ENCODE results near the gene NDFIP2.

Gene NDFIP2, protein sequence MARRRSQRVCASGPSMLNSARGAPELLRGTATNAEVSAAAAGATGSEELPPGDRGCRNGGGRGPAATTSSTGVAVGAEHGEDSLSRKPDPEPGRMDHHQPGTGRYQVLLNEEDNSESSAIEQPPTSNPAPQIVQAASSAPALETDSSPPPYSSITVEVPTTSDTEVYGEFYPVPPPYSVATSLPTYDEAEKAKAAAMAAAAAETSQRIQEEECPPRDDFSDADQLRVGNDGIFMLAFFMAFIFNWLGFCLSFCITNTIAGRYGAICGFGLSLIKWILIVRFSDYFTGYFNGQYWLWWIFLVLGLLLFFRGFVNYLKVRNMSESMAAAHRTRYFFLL

DNA sequence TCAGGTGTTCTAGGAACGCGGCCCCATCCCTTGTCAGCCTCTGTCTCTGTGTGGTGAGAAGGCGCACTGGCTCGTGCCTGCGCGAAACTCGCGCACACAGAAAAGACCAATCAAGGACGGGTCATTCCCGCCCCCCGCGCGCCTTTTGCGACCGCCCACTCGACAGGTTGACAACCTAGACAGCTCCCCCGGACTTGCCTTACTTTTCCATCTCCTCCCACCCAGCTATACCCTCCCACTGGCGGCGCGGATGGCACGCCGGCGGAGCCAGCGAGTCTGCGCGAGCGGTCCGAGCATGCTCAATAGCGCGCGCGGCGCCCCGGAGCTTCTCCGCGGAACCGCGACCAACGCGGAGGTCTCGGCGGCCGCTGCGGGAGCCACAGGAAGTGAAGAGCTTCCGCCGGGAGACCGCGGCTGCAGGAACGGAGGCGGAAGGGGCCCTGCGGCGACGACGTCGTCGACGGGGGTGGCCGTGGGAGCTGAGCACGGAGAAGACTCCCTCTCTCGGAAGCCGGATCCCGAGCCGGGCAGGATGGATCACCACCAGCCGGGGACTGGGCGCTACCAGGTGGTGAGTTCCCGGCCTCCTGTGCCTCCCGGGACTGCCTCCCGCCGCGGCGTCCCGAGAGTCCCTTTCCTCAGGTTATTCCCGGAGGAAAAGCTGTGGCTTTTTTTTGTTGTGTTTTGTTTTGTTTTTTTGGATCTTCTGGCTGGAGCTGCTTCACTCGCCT lies at the start of gene NDFIP2:
Gene NDFIP2, plus strand, starts transcription at position 202 of the 731 bp plus-strand sequence. Its CDS starts 49 bp downstream, at position 251.
- POLR2A ChIA-PET: interaction anchor here (0.6 to 2.2 kb wide), 29 partner anchors 9 to 876 kb away, joined by 3 to 35 read pairs (median 6); partner anchors contain the start of gene RBM26
- TF ChIP-seq ZNF384 (IDR thresholded peaks at IDR 0.05): no peak
- TF ChIP-seq, protein P1, sequence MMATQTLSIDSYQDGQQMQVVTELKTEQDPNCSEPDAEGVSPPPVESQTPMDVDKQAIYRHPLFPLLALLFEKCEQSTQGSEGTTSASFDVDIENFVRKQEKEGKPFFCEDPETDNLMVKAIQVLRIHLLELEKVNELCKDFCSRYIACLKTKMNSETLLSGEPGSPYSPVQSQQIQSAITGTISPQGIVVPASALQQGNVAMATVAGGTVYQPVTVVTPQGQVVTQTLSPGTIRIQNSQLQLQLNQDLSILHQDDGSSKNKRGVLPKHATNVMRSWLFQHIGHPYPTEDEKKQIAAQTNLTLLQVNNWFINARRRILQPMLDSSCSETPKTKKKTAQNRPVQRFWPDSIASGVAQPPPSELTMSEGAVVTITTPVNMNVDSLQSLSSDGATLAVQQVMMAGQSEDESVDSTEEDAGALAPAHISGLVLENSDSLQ (IDR thresholded peaks at IDR 0.05): 0 out of 2 replicates have a peak, but pooled peaks have one; percentile 39
- no peak for TF ChIP-seq FOXM1 (IDR thresholded peaks at IDR 0.05; ENCODE audit: borderline replicate concordance)
- TF ChIP-seq L3MBTL2 (conservative IDR thresholded peaks at IDR 0.05): peak; percentile 90
- no peak for TF ChIP-seq FOXA1 (IDR thresholded peaks at IDR 0.05)
- TF ChIP-seq BHLHE40 (IDR thresholded peaks at IDR 0.05; ENCODE audit: borderline replicate concordance): no peak
- no peak for TF ChIP-seq HDGF (IDR thresholded peaks at IDR 0.05; ENCODE audit: borderline replicate concordance)
- peak; percentile 88; the same call in 1 of the 2 replicates for TF ChIP-seq TARDBP (IDR thresholded peaks at IDR 0.05)
- TF ChIP-seq ELF4 (IDR thresholded peaks at IDR 0.05): peak; percentile 79
- TF ChIP-seq ARNT (IDR thresholded peaks at IDR 0.05): no peak
- TF ChIP-seq SP1 (IDR thresholded peaks at IDR 0.05): no peak
- TF ChIP-seq CTBP1 (IDR thresholded peaks at IDR 0.05; ENCODE audit: borderline replicate concordance): peak; percentile 65
- TF ChIP-seq SUZ12 (IDR thresholded peaks at IDR 0.05): no peak
- no peak for TF ChIP-seq NFRKB (IDR thresholded peaks at IDR 0.05)
- no peak for TF ChIP-seq LEF1 (IDR thresholded peaks at IDR 0.05; ENCODE audit: borderline replicate concordance)
- TF ChIP-seq FOXK2 (IDR thresholded peaks at IDR 0.05): no peak
- peak; percentile 91 for DNase-seq (ENCODE audit: extremely low spot score)
- CTCF ChIA-PET: interaction anchor here (0.8 to 0.9 kb wide), 2 partner anchors 34 to 61 kb away, joined by 3 to 5 read pairs; no protein-coding TSS in a partner anchor

GRCh38 chr13:79432086-79432485 lies 48.9 kb upstream of the NDFIP2 start:
- no peak for DNase-seq (ENCODE audit: extremely low spot score)
- TF ChIP-seq ARNT (IDR thresholded peaks at IDR 0.05) (no peak), FOXK2 (IDR thresholded peaks at IDR 0.05) (no peak), ELF4 (IDR thresholded peaks at IDR 0.05) (no peak), FOXM1 (IDR thresholded peaks at IDR 0.05; ENCODE audit: borderline replicate concordance) (no peak), ZNF384 (IDR thresholded peaks at IDR 0.05) (no peak), CTBP1 (IDR thresholded peaks at IDR 0.05; ENCODE audit: borderline replicate concordance) (no peak), TARDBP (IDR thresholded peaks at IDR 0.05) (no peak), BHLHE40 (IDR thresholded peaks at IDR 0.05; ENCODE audit: borderline replicate concordance) (no peak), SUZ12 (IDR thresholded peaks at IDR 0.05) (no peak)
- TF ChIP-seq, protein P1 (IDR thresholded peaks at IDR 0.05): no peak
- ChIA-PET POLR2A (no interaction called here), CTCF (interaction anchor here (2.3 kb wide), 1 partner anchor 8 kb away, joined by 13 read pairs; no protein-coding TSS in a partner anchor)

- TF ChIP-seq FOXK2 (IDR thresholded peaks at IDR 0.05): no peak
- no peak for TF ChIP-seq FOXM1 (IDR thresholded peaks at IDR 0.05; ENCODE audit: borderline replicate concordance)
- no peak for TF ChIP-seq TARDBP (IDR thresholded peaks at IDR 0.05)
- TF ChIP-seq ARNT (IDR thresholded peaks at IDR 0.05): no peak
- TF ChIP-seq LEF1 (IDR thresholded peaks at IDR 0.05; ENCODE audit: borderline replicate concordance): no peak
- TF ChIP-seq CTBP1 (IDR thresholded peaks at IDR 0.05; ENCODE audit: borderline replicate concordance): no peak
- no peak for TF ChIP-seq SP1 (IDR thresholded peaks at IDR 0.05)
- no peak for TF ChIP-seq SUZ12 (IDR thresholded peaks at IDR 0.05)
- TF ChIP-seq, protein P1 (IDR thresholded peaks at IDR 0.05): no peak
- no peak for TF ChIP-seq BHLHE40 (IDR thresholded peaks at IDR 0.05; ENCODE audit: borderline replicate concordance)
- TF ChIP-seq L3MBTL2 (conservative IDR thresholded peaks at IDR 0.05): no peak
- TF ChIP-seq FOXA1 (IDR thresholded peaks at IDR 0.05): no peak
- TF ChIP-seq ELF4 (IDR thresholded peaks at IDR 0.05): no peak
- no peak for TF ChIP-seq ZNF384 (IDR thresholded peaks at IDR 0.05)
- no peak for TF ChIP-seq NFRKB (IDR thresholded peaks at IDR 0.05)
- TF ChIP-seq HDGF (IDR thresholded peaks at IDR 0.05; ENCODE audit: borderline replicate concordance): no peak
- POLR2A ChIA-PET: interaction anchor here (0.7 to 1.0 kb wide), 3 partner anchors 27 to 48 kb away, joined by 3 read pairs; partner anchors contain the start of genes NDFIP2 and RBM26
- CTCF ChIA-PET: interaction anchor here (0.8 to 2.3 kb wide), 3 partner anchors 9 to 110 kb away, joined by 3 to 13 read pairs (median 8); no protein-coding TSS in a partner anchor
- DNase-seq (ENCODE audit: extremely low spot score): no peak
Measured at GRCh38 chr13:79432992-79433391, 48.0 kb upstream of the NDFIP2 start.

- ChIA-PET POLR2A (no interaction called here), CTCF (interaction anchor here (0.7 kb wide), 1 partner anchor 11 kb away, joined by 3 read pairs; no protein-coding TSS in a partner anchor)
- peak; percentile 40 for DNase-seq (ENCODE audit: extremely low spot score)
- TF ChIP-seq BHLHE40 (IDR thresholded peaks at IDR 0.05; ENCODE audit: borderline replicate concordance) (no peak), TARDBP (IDR thresholded peaks at IDR 0.05) (no peak), HDGF (IDR thresholded peaks at IDR 0.05; ENCODE audit: borderline replicate concordance) (no peak), NFRKB (IDR thresholded peaks at IDR 0.05) (no peak), SUZ12 (IDR thresholded peaks at IDR 0.05) (no peak), FOXM1 (IDR thresholded peaks at IDR 0.05; ENCODE audit: borderline replicate concordance) (no peak), CTBP1 (IDR thresholded peaks at IDR 0.05; ENCODE audit: borderline replicate concordance) (peak; percentile 22; the same call in 1 of the 2 replicates), ARNT (IDR thresholded peaks at IDR 0.05) (no peak), LEF1 (IDR thresholded peaks at IDR 0.05; ENCODE audit: borderline replicate concordance) (no peak), FOXA1 (IDR thresholded peaks at IDR 0.05) (no peak), L3MBTL2 (conservative IDR thresholded peaks at IDR 0.05) (no peak), ZNF384 (IDR thresholded peaks at IDR 0.05) (no peak), SP1 (IDR thresholded peaks at IDR 0.05) (no peak), ELF4 (IDR thresholded peaks at IDR 0.05) (no peak), FOXK2 (IDR thresholded peaks at IDR 0.05) (no peak)
- TF ChIP-seq, protein P1 (IDR thresholded peaks at IDR 0.05): peak; percentile 76
Measured at GRCh38 chr13:79434556-79434955, 46.4 kb upstream of the NDFIP2 start.

Data from HEK293T (cell line).